Skin epidermis (tissue), 12 donors: Measurements from ENCODE around the gene S100A3.

Experiments used
- H3K27ac ChIP-seq, 21 experiments: fragments of 200-600 bp; sonication (generic) in 11 of 21; one replicate each; pipeline ENCODE4 v1.5.0; 2020; ENCODE audit warnings: mild to moderate bottlenecking in 3 of 21, inconsistent platforms in 2 of 21, moderate library complexity in 2 of 21
- H3K4me3 ChIP-seq, 7 experiments: fragments of 200-600 bp; sonication (generic) in 2 of 7; one replicate each; pipeline ENCODE4 v1.5.0; 2020; ENCODE audit warnings: inconsistent platforms in 2 of 7, mild to moderate bottlenecking in 2 of 7, moderate library complexity in 1 of 7

The S100A3 gene

GRCh38 chr1:153552335-153552734 lies 3.3 kb upstream of the S100A3 start:
- H3K27ac ChIP-seq, result peak overlapping the region in 3 of 21 experiments; percentile 61 to 73 (median 68)
- no peak overlapping the region for H3K4me3 ChIP-seq

DNA sequence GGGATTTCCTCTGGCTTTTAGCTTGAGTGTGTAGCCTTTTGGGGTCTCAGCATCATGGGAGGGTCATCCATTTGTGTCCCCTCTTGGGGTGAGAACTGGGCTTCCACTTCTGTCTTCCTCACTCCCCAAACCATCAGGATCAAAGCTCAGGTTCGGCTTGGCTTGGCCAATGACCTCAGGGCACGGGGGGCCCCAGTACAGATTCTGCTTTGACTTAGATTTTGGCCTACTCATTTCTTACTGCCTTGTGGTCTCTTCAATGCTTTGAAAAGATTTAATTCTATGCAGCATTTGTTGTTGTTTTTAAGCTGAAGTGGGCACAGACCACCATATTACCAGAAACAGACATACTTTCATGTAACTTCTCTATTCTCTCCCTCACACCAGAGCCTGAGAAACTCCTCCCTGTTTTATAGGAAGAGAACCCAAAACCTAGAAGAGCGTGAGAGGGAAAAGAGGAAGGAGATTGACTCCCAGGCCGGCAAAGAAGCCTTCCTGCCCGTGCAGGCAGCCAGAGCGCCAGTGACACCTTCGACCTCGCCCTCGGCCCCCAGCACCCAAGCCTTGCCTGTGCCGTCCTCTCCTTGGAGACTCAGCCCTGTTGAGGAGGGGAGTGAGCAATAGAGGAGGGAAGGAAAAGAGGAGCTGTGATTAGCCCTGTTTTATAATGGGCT lies 1.9 kb upstream of the S100A3 start:
- H3K27ac ChIP-seq, result peak overlapping the region in 18 of 21 experiments; percentile 9 to 98 (median 87)
- H3K4me3 ChIP-seq, result no peak overlapping the region

- peak overlapping the region in 17 of 21 experiments; percentile 11 to 98 (median 88) for H3K27ac ChIP-seq
- no peak overlapping the region for H3K4me3 ChIP-seq
Measured at GRCh38 chr1:153550398-153550758, 1.3 kb upstream of the S100A3 start.

DNA sequence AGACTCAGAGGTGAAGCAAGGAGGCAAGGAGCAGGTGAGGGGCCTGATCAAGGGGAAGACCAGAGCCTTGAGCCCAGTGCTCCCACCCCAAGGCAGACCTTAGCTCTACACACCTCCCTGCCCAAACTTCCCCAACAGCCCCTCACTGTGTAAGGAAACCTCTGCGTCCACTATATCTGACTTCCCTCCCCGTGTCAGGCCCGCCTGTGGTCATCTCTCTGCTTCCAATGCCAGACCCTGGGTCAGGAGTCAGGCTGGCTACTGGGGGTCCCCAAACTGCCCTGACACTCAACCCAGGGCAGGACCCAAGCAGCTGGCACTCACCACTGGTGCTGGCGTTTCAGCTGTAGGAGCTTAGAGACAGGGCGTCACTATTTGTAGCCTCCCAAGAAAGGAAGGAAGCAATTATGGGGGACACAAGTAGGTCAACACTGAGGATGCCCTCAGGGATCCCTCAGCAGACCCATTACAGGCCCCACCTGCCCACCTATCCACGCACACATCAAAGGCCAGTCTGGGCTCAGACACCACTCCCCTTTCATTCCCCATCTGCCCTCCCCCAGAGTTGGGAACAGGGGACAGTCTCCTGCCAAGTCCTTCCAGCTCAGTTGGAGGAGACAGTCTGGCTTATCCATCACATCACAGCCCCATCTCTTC lies 811 bp upstream of the S100A3 start:
- H3K27ac ChIP-seq, result peak overlapping the region in 20 of 21 experiments; percentile 31 to 98 (median 85)
- H3K4me3 ChIP-seq, result no peak overlapping the region

DNA sequence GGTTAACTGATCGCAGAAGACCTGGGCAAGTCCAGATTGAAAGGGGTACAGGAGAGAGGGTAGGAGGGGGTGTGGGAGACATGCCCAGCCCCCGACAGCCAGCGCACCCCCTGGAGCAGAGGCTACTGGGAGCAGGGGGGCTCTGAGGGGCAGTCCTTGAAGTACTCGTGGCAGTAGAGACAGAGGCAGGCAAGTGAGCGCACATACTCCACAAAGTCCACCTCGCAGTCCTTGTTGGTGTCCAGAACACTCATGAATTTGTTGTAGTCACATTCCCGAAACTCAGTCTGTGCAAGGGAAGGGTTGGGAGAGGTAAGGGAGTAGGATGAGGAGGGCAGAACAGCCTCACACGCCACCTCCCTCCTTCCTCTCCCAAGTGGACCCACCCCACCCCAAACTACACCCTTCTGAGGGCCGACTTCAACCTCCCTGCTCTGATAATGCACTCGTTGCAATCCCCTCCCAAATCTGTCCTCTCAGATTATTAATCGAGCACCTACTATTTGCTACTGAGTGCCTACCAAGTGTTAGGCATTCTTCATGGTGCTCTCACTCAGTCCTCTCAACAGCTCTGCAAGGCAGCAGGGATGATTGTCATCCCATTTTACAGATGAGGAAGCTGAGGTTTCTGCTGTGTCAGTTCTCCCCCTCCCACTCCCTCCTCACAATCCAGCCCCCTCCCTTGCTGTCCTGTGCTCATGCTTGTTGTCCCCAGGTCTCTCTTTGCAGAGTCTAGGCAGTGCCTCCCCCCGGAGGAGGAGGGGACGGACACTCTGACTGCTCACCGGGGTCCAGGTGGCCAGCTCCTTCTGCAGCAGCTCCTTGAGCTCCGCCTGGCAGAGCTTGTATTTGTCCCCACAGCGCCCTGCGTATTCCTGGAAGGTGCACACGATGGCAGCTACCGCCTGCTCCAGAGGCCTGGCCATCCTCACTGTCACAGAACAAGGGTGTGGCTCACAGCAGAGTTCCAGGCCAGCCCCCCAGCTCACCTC lies 1.2 kb downstream of the S100A3 start:
- H3K27ac ChIP-seq, result peak overlapping the region in 19 of 21 experiments; percentile 0 to 98 (median 88)

GRCh38 chr1:153546796-153547559 lies 2.1 kb downstream of the S100A3 start:
- peak overlapping the region in 20 of 21 experiments; percentile 69 to 98 (median 88) for H3K27ac ChIP-seq
- H3K4me3 ChIP-seq, result peak overlapping the region in 3 of 7 experiments; percentile 41 to 49 (median 46)

More for the DNA sequence above, 1.2 kb downstream of the S100A3 start:
- H3K4me3 ChIP-seq, result no peak overlapping the region

DNA sequence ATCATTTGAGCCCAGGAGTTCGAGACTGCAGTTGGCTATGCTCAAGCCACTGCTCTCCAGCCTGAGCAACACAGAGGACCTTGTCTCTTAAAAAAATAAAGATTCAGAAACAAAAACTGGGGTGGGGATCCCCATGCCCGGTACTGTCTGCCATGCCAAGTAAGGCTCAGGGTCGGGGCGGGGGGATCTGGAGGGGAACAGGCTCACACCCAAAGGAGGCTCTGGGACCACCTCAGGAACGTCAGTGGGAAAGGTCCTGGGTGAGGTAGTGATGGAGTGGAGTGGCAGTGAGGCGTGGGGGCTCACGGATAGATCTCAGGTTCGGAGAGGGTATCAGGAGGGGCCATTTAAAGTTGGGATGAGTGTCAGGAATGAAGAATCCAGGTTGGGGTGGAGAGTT lies 2.7 kb downstream of the S100A3 start:
- peak overlapping the region in 20 of 21 experiments; percentile 69 to 98 (median 88) for H3K27ac ChIP-seq
- H3K4me3 ChIP-seq, result peak overlapping the region; percentile 27 to 49 (median 38)

- Histone ChIP-seq H3K27ac (peak within 1 kb of the TSS in 20 of 21 experiments; percentile 69 to 98 (median 88)), H3K4me3 (peak within 1 kb of the TSS; percentile 27 to 49 (median 38))
Measured at GRCh38 chr1:153545067-153546055, 3.7 kb downstream of the S100A3 start, which contains the start of gene S100A4. TSS of gene S100A4 (minus strand) at chr1:153545806. CDS start at chr1:153544794, 1,012 bp downstream.

GRCh38 chr1:153544453-153545066 lies 4.5 kb downstream of the S100A3 start:
- peak overlapping the region; percentile 27 to 49 (median 38) for H3K4me3 ChIP-seq
- peak overlapping the region in 20 of 21 experiments; percentile 69 to 98 (median 88) for H3K27ac ChIP-seq

GRCh38 chr1:153543736-153544135 lies 5.3 kb downstream of the S100A3 start:
- H3K4me3 ChIP-seq, result peak overlapping the region in 4 of 7 experiments; percentile 3 to 49 (median 42)

DNA sequence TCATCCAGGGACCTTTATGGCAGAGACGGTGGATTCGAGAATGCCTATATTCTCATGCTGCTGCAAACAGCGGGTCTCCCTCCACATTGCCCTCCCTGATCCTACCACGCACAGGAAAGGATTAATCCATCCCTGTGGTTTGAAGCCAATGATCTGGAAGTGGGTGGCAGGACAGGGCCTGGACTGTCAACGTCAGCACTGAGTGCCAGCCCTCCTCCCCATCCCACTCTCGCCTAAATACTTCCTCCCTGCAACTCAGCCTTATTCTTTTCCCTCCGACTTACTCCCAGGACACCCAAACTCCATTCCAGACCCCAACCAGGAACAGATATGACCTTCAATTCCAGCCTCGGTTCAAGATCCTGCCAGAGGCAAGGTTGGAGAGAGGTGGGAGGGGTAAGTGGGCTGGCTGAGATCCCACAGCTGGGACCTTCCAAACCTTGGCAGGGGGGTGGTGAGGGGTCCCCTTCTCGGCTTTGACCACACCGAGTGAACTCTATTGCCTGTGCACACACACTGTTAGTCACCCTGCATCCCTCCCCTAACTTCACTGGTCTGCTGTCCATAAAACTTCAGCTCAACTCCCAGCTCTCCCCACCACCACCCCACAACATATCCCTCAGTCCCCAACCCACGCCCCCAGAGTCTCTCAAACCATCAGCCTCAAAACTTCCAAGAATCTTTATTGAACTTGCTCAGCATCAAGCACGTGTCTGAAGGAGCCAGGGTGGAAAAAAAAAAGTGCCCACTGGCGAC lies 5.9 kb downstream of the S100A3 start:
- peak overlapping the region in 2 of 7 experiments; percentile 46 to 49 for H3K4me3 ChIP-seq
- peak overlapping the region in 17 of 21 experiments; percentile 23 to 98 (median 88) for H3K27ac ChIP-seq

More at GRCh38 chr1:153543736-153544135, 5.3 kb downstream of the S100A3 start:
- peak overlapping the region in 17 of 21 experiments; percentile 69 to 98 (median 88) for H3K27ac ChIP-seq

DNA sequence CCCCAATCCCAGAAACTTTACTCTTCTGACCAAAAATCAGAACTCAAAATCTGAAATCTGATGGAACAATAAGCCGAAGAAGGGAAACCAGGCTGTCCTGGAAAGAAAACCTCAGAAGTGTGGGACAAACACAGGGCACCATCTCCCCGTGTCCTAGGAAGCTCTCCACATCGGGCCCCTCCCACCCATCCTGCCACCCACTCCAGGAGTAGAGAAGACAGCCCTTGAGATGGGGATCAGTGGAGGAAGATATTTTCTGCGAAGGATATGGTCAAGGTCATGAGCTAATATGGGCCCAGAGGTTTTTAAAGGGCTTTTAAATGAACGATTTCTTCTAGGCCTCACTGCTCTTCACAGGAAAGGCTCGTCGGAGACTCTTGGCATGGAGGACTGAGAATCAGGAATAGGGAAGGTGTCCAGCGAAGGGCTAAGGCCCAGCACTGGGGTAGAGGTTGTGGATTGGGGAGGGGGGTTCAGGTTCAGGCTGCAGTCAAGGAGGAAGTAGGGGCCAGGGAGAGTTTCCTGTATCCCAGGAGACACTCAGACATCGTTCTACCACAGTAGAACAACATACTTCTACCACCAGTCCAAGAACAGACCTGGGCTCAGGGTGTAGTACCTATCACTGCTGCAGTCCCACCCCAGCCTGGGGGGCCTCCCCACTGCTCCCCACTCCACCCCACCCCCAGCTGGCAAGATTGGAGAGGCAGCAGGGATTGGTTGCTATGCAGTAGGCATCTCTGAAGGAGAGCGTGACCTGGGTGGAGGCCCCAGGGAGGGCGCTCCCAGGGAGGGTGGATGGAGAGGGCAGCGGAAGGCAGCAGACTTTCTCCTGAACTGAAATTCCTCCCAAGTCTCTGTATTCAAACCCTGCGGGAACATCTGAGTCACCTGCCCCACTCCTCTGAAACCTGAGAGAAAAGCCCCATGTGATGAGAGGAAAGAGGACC lies 7.1 kb downstream of the S100A3 start:
- no peak overlapping the region for H3K4me3 ChIP-seq
- peak overlapping the region in 20 of 21 experiments; percentile 6 to 98 (median 82) for H3K27ac ChIP-seq

- H3K27ac ChIP-seq, result peak within 1 kb of the TSS in 20 of 21 experiments; percentile 6 to 98 (median 82)
- no peak within 1 kb of the TSS for H3K4me3 ChIP-seq
Measured at GRCh38 chr1:153540394-153541361, 8.4 kb downstream of the S100A3 start, which contains the start of gene S100A5. TSS of gene S100A5 (minus strand) at chr1:153540934. CDS start at chr1:153540191, 743 bp downstream.
